RWPE2 (cell line): ENCODE results near the gene SUGCT.

ENCODE experiments used
- ATAC-seq: fragments of 200-7000 bp; cut with Tn5 transposase; 3 replicates; pipeline ENCODE4 v1.9.1; 2021; ENCODE audit warnings: low read depth
- DNase-seq: peaks from one replicate; pipeline ENCODE4 v3.0.0-alpha.2; 2020; ENCODE audit warnings: low spot score
- H3K27ac ChIP-seq: fragments of 450-650 bp; 2 replicates; pipeline ENCODE4 v1.5.1; 2017; ENCODE audit warnings: mild to moderate bottlenecking; ENCODE audit not compliant: poor library complexity, severe bottlenecking
- H3K27me3 ChIP-seq: fragments of 250-450 bp; sonication (Bioruptor Pico); 2 replicates; pipeline ENCODE4 v1.5.1; 2021; ENCODE audit warnings: mild to moderate bottlenecking, moderate library complexity; ENCODE audit not compliant: insufficient read depth, poor library complexity, severe bottlenecking
- H3K36me3 ChIP-seq: fragments of 250-450 bp; sonication (Bioruptor Pico); 2 replicates; pipeline ENCODE4 v1.5.1; 2020; ENCODE audit warnings: low read depth, mild to moderate bottlenecking, moderate library complexity
- H3K4me1 ChIP-seq: fragments of 250-450 bp; sonication (Bioruptor Pico); 2 replicates; pipeline ENCODE4 v1.5.1; 2021; ENCODE audit warnings: mild to moderate bottlenecking, moderate library complexity; ENCODE audit not compliant: insufficient read depth, poor library complexity, severe bottlenecking
- H3K4me3 ChIP-seq: fragments of 250-450 bp; sonication (Bioruptor Pico); 2 replicates; pipeline ENCODE4 v1.5.1; 2021; ENCODE audit warnings: mild to moderate bottlenecking, moderate library complexity; ENCODE audit not compliant: severe bottlenecking
- H3K9me3 ChIP-seq: fragments of 250-450 bp; sonication (Bioruptor Pico); 2 replicates; pipeline ENCODE4 v1.5.1; 2021; ENCODE audit warnings: mild to moderate bottlenecking, moderate library complexity; ENCODE audit not compliant: severe bottlenecking
- TF ChIP-seq, protein P1 (sequence below): fragments of 450-650 bp; IDR thresholded peaks from one replicate; pipeline ENCODE4 v1.5.1; 2017; ENCODE audit warnings: mild to moderate bottlenecking, moderate library complexity; ENCODE audit not compliant: poor library complexity, severe bottlenecking

SUGCT gene

GRCh38 chr7:40782836-40783235 is 648.0 kb downstream of the SUGCT start:
- TF ChIP-seq, protein P1, sequence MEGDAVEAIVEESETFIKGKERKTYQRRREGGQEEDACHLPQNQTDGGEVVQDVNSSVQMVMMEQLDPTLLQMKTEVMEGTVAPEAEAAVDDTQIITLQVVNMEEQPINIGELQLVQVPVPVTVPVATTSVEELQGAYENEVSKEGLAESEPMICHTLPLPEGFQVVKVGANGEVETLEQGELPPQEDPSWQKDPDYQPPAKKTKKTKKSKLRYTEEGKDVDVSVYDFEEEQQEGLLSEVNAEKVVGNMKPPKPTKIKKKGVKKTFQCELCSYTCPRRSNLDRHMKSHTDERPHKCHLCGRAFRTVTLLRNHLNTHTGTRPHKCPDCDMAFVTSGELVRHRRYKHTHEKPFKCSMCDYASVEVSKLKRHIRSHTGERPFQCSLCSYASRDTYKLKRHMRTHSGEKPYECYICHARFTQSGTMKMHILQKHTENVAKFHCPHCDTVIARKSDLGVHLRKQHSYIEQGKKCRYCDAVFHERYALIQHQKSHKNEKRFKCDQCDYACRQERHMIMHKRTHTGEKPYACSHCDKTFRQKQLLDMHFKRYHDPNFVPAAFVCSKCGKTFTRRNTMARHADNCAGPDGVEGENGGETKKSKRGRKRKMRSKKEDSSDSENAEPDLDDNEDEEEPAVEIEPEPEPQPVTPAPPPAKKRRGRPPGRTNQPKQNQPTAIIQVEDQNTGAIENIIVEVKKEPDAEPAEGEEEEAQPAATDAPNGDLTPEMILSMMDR: no peak
- Histone ChIP-seq H3K9me3 (no peaks in the 10 kb centered on the region), H3K4me1 (no peaks in the 10 kb centered on the region), H3K4me3 (no peak overlapping the region), H3K36me3 (no peaks in the 10 kb centered on the region), H3K27me3 (no peaks in the 10 kb centered on the region), H3K27ac (no peak overlapping the region)
- no peak for ATAC-seq
- no peak for DNase-seq

- TF ChIP-seq, protein P1: no peak
- Histone ChIP-seq H3K4me1 (no peaks in the 10 kb centered on the region), H3K27me3 (no peaks in the 10 kb centered on the region), H3K4me3 (no peak overlapping the region), H3K9me3 (no peaks in the 10 kb centered on the region), H3K36me3 (no peaks in the 10 kb centered on the region), H3K27ac (no peak overlapping the region)
- ATAC-seq: no peak
- no peak for DNase-seq
Measured at GRCh38 chr7:40784176-40784575, 649.4 kb downstream of the SUGCT start.

GRCh38 chr7:40786909-40787308 is 652.1 kb downstream of the SUGCT start:
- Histone ChIP-seq H3K4me3 (no peak overlapping the region), H3K36me3 (no peaks in the 10 kb centered on the region), H3K4me1 (no peaks in the 10 kb centered on the region), H3K9me3 (no peaks in the 10 kb centered on the region), H3K27ac (no peak overlapping the region), H3K27me3 (no peaks in the 10 kb centered on the region)
- TF ChIP-seq, protein P1: no peak
- DNase-seq: no peak
- no peak for ATAC-seq

- TF ChIP-seq, protein P1: no peak
- no peak overlapping the region for H3K4me3 ChIP-seq
- no peaks in the 10 kb centered on the region for H3K4me1 ChIP-seq
- no peaks in the 10 kb centered on the region for H3K27me3 ChIP-seq
- no peak overlapping the region for H3K27ac ChIP-seq
- no peaks in the 10 kb centered on the region for H3K9me3 ChIP-seq
- H3K36me3 ChIP-seq: no peaks in the 10 kb centered on the region
- ATAC-seq (no peak; the same call in 2 of the 3 replicates), DNase-seq (no peak)
Measured at GRCh38 chr7:40793132-40793531, 658.3 kb downstream of the SUGCT start.

- Histone ChIP-seq H3K4me3 (no peak overlapping the region), H3K27me3 (no peaks in the 10 kb centered on the region), H3K9me3 (no peaks in the 10 kb centered on the region), H3K27ac (no peak overlapping the region), H3K4me1 (no peaks in the 10 kb centered on the region), H3K36me3 (no peaks in the 10 kb centered on the region)
- no peak for ATAC-seq
- no peak for DNase-seq
- TF ChIP-seq, protein P1: no peak
Measured at GRCh38 chr7:40795607-40796006, 660.8 kb downstream of the SUGCT start.
